Gastroesophageal sphincter (tissue), 3 donors: ENCODE results near the gene FXR1.

Experiments
- EP300 ChIP-seq: sonication (generic); formaldehyde crosslinking; IDR thresholded peaks from one replicate; pipeline ENCODE4 v1.6.1; 2017; ENCODE audit warnings: antibody characterized with exemption, mild to moderate bottlenecking
- POLR2AphosphoS5 ChIP-seq: sonication (generic); formaldehyde crosslinking; IDR thresholded peaks from one replicate; pipeline ENCODE4 v1.6.1; 2017; ENCODE audit warnings: antibody characterized with exemption
- TF ChIP-seq, protein P1 (sequence below), 4 experiments: fragments of 200-600 bp in 2 of 4; fragments of 450-650 bp in 2 of 4; sonication (generic) in 1 of 4; IDR thresholded peaks; one replicate each; pipeline ENCODE4 v1.5.1; 2017 to 2019; ENCODE audit warnings: antibody characterized with exemption in 4 of 4, mild to moderate bottlenecking in 2 of 4, moderate library complexity in 2 of 4

DNA sequence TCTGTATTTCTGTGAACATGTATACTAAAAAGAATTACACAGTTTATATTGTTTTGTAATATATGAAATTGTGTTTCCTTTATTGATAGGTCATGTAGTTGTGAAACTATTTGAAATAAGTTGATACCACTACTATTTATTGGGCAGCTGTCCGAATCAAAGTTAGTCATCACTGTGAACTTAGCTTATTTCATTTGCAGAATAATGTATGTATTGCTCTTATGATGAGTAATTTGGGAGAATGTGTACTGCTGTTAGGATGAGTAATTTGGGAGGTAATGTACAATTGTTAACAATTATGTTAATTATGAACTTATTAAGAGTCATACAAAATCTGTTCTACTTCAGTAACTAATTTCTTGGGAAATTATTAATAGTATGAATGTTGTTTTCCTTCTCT lies 22.2 kb downstream of the FXR1 start:
- no peak for TF ChIP-seq EP300
- TF ChIP-seq, protein P1, sequence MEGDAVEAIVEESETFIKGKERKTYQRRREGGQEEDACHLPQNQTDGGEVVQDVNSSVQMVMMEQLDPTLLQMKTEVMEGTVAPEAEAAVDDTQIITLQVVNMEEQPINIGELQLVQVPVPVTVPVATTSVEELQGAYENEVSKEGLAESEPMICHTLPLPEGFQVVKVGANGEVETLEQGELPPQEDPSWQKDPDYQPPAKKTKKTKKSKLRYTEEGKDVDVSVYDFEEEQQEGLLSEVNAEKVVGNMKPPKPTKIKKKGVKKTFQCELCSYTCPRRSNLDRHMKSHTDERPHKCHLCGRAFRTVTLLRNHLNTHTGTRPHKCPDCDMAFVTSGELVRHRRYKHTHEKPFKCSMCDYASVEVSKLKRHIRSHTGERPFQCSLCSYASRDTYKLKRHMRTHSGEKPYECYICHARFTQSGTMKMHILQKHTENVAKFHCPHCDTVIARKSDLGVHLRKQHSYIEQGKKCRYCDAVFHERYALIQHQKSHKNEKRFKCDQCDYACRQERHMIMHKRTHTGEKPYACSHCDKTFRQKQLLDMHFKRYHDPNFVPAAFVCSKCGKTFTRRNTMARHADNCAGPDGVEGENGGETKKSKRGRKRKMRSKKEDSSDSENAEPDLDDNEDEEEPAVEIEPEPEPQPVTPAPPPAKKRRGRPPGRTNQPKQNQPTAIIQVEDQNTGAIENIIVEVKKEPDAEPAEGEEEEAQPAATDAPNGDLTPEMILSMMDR (IDR thresholded peaks at IDR 0.05): no peak
- no peak for TF ChIP-seq POLR2AphosphoS5
